Measurements from ENCODE around the gene ACD.

DNA sequence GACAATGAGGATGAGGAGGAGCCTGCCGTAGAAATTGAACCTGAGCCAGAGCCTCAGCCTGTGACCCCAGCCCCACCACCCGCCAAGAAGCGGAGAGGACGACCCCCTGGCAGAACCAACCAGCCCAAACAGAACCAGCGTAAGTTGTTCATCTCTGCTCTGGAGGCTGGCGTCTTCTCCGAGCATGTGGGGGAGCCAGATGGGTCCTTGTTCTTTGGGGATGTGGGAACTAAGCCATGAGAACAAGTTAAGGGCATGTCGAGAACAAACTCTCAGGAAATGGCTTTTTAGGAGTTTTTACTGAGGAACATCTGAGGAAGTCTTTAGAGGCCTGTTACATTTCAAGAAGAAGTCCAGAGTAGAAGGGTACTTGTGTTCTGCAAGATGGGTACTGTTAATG, 23.3 kb downstream of the ACD start:
- TF ChIP-seq, protein P1, sequence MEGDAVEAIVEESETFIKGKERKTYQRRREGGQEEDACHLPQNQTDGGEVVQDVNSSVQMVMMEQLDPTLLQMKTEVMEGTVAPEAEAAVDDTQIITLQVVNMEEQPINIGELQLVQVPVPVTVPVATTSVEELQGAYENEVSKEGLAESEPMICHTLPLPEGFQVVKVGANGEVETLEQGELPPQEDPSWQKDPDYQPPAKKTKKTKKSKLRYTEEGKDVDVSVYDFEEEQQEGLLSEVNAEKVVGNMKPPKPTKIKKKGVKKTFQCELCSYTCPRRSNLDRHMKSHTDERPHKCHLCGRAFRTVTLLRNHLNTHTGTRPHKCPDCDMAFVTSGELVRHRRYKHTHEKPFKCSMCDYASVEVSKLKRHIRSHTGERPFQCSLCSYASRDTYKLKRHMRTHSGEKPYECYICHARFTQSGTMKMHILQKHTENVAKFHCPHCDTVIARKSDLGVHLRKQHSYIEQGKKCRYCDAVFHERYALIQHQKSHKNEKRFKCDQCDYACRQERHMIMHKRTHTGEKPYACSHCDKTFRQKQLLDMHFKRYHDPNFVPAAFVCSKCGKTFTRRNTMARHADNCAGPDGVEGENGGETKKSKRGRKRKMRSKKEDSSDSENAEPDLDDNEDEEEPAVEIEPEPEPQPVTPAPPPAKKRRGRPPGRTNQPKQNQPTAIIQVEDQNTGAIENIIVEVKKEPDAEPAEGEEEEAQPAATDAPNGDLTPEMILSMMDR (conservative IDR thresholded peaks at IDR 0.05 in 1 of 2, IDR thresholded peaks at IDR 0.05 in 1 of 2; ENCODE audit: extremely low read depth in 1 of 2, insufficient read depth in 1 of 2, low read depth in 1 of 2, low read length in 2 of 2), result no peak
- TF ChIP-seq EZH2 (IDR thresholded peaks at IDR 0.05; ENCODE audit: borderline replicate concordance, low read length), result no peak

Measured in mammary epithelial cell (primary cell).